Ascending aorta (tissue), 2 donors: ENCODE measurements around the gene IFIT1. TPM values are rescaled to one million over a fixed set of nuclear protein-coding genes. Genes with fewer than 3 reads are reported as not detected.

ENCODE experiments used
- DNase-seq, 2 donors: peaks; one replicate each; pipeline ENCODE4 v3.0.0-alpha.2; 2019; ENCODE audit warnings: low spot score in 2 of 2
- H3K27ac ChIP-seq, 2 donors: fragments of 200-600 bp; sonication (generic); one replicate each; pipeline ENCODE4 v1.5.1; 2016 to 2017; ENCODE audit warnings: mild to moderate bottlenecking in 1 of 2
- H3K27me3 ChIP-seq: fragments of 200-600 bp; sonication (generic); one replicate; pipeline ENCODE4 v1.5.1; 2017
- H3K36me3 ChIP-seq, 2 donors: fragments of 200-600 bp; sonication (generic); one replicate each; pipeline ENCODE4 v1.5.1; 2016
- H3K4me1 ChIP-seq, 2 donors: fragments of 200-600 bp; sonication (generic); one replicate each; pipeline ENCODE4 v1.5.1; 2016 to 2017; ENCODE audit warnings: mild to moderate bottlenecking in 1 of 2
- H3K4me3 ChIP-seq, 2 donors: fragments of 200-600 bp; sonication (generic); one replicate each; pipeline ENCODE4 v1.5.1; 2016 to 2017; ENCODE audit warnings: mild to moderate bottlenecking in 1 of 2
- H3K9me3 ChIP-seq, 2 donors: fragments of 200-600 bp; sonication (generic); one replicate each; pipeline ENCODE4 v1.5.1; 2016
- intact Hi-C: fragments of 100-400 bp; cut with DNase I; formaldehyde crosslinking; loops from one replicate; pipeline ENCODE4 v1.15.1; 2023
- total RNA-seq: library from RNA; depleted of rRNA; stranded (reverse); fragments of >200 nt; gene quantifications from one replicate; pipeline ENCODE4 v1.1.0, GENCODE V29; 2016
- TF ChIP-seq, protein P1 (sequence below), 3 experiments: fragments of 200-600 bp in 2 of 3; fragments of 450-650 bp in 1 of 3; sonication (generic) in 2 of 3; IDR thresholded peaks; one replicate each; pipeline ENCODE4 v1.5.1; 2016 to 2019; ENCODE audit warnings: antibody characterized with exemption in 3 of 3, mild to moderate bottlenecking in 1 of 3, moderate library complexity in 1 of 3

The IFIT1 gene
- total RNA-seq, 1 donor from 2014 or later, result 28.5 TPM

DNA sequence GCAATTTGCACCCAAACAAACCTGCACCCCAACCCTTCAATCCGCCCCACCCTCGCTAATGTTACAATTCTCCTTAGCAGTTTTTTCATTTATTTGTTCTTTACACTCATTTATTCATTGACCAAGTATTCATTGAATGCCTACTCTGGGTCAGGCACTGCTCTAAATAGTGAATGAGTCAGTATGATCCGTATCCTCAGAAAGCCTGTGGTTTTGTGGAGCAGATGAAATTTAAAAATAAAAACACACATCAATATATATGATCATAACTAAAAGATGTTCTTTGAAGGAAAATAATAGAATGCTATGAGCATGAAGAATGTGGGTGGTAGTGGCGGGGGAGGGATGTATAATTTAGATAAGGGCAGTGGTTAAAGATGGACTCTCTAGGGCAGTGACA, 35.2 kb downstream of the IFIT1 start:
- TF ChIP-seq, protein P1, sequence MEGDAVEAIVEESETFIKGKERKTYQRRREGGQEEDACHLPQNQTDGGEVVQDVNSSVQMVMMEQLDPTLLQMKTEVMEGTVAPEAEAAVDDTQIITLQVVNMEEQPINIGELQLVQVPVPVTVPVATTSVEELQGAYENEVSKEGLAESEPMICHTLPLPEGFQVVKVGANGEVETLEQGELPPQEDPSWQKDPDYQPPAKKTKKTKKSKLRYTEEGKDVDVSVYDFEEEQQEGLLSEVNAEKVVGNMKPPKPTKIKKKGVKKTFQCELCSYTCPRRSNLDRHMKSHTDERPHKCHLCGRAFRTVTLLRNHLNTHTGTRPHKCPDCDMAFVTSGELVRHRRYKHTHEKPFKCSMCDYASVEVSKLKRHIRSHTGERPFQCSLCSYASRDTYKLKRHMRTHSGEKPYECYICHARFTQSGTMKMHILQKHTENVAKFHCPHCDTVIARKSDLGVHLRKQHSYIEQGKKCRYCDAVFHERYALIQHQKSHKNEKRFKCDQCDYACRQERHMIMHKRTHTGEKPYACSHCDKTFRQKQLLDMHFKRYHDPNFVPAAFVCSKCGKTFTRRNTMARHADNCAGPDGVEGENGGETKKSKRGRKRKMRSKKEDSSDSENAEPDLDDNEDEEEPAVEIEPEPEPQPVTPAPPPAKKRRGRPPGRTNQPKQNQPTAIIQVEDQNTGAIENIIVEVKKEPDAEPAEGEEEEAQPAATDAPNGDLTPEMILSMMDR (IDR thresholded peaks at IDR 0.05), result no peak
- Histone ChIP-seq H3K36me3 (no peaks in the 10 kb centered on the region), H3K9me3 (no peaks in the 10 kb centered on the region), H3K4me3 (no peak overlapping the region), H3K4me1 (no peaks in the 10 kb centered on the region), H3K27ac (no peak overlapping the region), H3K27me3 (no peaks in the 10 kb centered on the region)
- intact Hi-C loops, result loop anchor here (5.0 to 10.0 kb wide), 3 partner anchors 50 to 275 kb away; partner anchors contain the start of genes KIF20B and PANK1
- DNase-seq, result no peak

DNA sequence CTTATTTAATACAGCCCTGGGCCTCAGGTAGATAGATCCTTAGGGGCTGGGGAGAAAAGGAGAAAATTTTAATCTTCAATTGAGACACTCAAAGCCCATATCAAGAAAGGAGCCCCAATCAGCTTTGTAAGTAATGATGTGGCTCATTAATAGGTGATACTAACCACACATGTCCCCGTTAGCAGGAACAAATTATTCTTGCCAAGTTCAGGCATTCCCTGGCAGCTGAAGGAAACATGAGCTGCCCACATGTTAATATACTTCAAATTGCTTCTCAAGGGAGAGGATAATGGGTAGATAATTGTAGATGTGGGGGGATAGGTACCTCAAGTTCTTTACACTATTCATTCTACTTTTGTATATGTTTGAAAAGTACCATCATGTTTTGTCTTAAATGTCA, 36.5 kb downstream of the IFIT1 start:
- Histone ChIP-seq H3K36me3 (no peaks in the 10 kb centered on the region), H3K4me3 (no peak overlapping the region), H3K4me1 (no peaks in the 10 kb centered on the region), H3K9me3 (no peaks in the 10 kb centered on the region), H3K27ac (no peak overlapping the region), H3K27me3 (no peaks in the 10 kb centered on the region)
- no peak for DNase-seq
- intact Hi-C loops, result loop anchor here (5.0 to 10.0 kb wide), 3 partner anchors 48 to 273 kb away; partner anchors contain the start of genes KIF20B and PANK1
- TF ChIP-seq, protein P1 (IDR thresholded peaks at IDR 0.05), result no peak

DNA sequence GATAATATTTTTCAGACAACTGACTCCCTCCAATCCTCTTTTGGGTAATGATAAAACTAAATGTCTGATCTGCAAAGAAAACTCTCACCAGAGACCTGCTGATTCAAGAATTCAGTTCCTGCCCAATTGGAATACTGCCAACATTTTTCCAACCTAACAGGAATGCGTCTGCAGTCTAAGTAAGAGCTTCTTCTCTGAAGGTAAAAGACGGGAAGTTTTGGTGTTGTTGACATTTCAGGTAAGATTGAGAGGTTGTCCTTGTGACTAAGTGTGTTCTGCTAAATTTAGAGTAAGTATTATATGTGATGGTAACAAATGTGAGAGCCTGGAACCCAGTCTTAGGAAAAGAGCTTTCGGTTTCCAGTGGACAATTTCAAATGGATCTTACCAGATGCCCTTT, 39.6 kb downstream of the IFIT1 start:
- Histone ChIP-seq H3K4me3 (no peak overlapping the region), H3K4me1 (no peaks in the 10 kb centered on the region), H3K27ac (no peak overlapping the region), H3K27me3 (no peaks in the 10 kb centered on the region), H3K9me3 (no peaks in the 10 kb centered on the region), H3K36me3 (no peaks in the 10 kb centered on the region)
- DNase-seq, result no peak
- intact Hi-C loops, result no loop called here
- TF ChIP-seq, protein P1 (IDR thresholded peaks at IDR 0.05), result no peak

DNA sequence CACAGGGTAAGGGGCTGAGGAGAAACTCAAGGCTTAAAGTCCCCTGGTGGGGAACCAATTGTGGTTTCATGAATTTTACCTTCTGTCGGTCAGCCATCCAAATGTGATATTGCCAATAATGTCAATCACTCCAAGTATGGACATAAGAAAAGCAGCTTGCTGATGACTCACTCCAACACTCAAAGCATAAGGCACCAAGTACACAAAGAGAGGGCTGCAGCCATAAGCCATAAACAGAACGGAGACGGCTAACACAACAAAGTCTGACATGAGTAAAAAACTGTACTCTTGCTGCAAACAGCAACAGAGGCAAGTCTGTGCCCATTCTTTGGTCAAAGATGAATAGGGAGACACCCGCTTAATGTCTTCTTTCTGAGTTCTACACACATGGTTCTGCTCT, 46.1 kb downstream of the IFIT1 start:
- H3K4me3 ChIP-seq, result no peak overlapping the region
- H3K9me3 ChIP-seq, result no peaks in the 10 kb centered on the region
- H3K36me3 ChIP-seq, result no peaks in the 10 kb centered on the region
- no peaks in the 10 kb centered on the region for H3K27me3 ChIP-seq
- TF ChIP-seq, protein P1 (IDR thresholded peaks at IDR 0.05), result no peak
- no peak overlapping the region for H3K27ac ChIP-seq
- H3K4me1 ChIP-seq, result no peaks in the 10 kb centered on the region
- DNase-seq, result no peak
- intact Hi-C loops, result no loop called here

DNA sequence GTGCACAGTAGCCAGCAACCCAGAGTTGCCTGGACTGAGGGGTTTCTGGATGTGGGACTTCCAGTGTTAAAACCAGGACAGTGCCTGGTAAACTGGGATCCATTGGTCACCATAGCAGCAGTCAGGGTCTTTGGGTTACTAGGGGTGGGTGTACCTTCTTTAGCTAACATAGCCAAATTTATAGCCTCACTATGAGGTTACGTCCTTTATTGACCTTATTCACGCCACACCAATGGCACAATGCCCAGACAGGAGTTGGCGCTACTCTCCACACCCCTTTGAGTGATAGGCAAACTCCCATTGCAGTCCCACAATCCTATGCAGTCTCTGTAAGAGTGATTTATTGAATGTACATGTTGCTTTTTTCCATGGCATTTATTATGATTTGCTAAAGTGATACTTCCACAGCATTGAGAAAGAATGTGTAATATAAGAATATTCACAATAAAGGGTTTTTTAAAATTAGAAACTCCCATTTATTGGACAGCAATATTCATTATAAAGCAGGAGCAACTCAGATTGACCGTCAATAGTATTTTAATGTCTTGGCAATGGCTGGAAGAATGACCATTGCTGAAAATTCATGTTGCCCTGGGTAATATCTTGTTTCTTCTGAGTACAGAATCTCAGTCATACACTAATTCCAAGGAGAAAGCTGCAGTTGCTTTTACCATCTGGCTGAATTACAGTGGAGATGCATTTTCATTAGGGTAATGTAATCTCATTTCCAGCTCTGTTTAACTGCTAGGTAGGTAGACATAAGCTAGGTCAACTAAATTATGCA, 48.0 kb downstream of the IFIT1 start:
- no peaks in the 10 kb centered on the region for H3K9me3 ChIP-seq
- H3K27me3 ChIP-seq, result no peaks in the 10 kb centered on the region
- no peak overlapping the region for H3K4me3 ChIP-seq
- intact Hi-C loops, result no loop called here
- H3K27ac ChIP-seq, result no peak overlapping the region
- no peaks in the 10 kb centered on the region for H3K4me1 ChIP-seq
- H3K36me3 ChIP-seq, result no peaks in the 10 kb centered on the region
- no peak for DNase-seq
- TF ChIP-seq, protein P1 (IDR thresholded peaks at IDR 0.05), result no peak
